Fibroblast of mammary gland (primary cell): ENCODE data around the gene SLFNL1.

ENCODE experiments used
- DNase-seq: peaks from one replicate; pipeline ENCODE4 v3.0.0-alpha.2; 2010; ENCODE audit warnings: low read depth
- H3K4me3 ChIP-seq: 2 replicates; pipeline ENCODE4 v1.5.1; 2011; ENCODE audit warnings: low read depth, mild to moderate bottlenecking, low read length, moderate library complexity; ENCODE audit not compliant: control insufficient read depth
- TF ChIP-seq, protein P1 (sequence below): conservative IDR thresholded peaks from 2 replicates; pipeline ENCODE4 v1.5.1; 2011; ENCODE audit warnings: low read depth, low read length, inconsistent platforms; ENCODE audit not compliant: control insufficient read depth, insufficient read depth

Gene SLFNL1

DNA sequence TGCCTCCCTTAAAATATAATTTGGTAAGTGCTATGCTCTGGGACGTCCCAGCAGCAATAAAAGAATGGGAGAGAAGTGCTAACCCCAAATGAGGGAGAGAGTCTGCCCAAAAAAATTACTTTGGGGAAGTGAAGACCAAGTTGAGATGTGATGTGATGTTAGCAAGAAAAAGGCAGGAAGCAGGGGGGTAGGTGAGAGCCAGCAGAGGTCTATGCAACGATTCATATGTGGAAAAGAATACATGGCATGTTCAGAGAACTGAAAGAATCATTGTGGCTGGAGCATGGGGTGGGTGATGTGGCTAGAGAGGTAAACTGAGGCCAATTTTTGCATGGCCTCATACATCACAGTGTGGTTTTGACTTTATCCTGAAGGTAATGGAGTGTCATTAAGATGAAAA lies 47.6 kb downstream of the SLFNL1 start:
- TF ChIP-seq, protein P1, sequence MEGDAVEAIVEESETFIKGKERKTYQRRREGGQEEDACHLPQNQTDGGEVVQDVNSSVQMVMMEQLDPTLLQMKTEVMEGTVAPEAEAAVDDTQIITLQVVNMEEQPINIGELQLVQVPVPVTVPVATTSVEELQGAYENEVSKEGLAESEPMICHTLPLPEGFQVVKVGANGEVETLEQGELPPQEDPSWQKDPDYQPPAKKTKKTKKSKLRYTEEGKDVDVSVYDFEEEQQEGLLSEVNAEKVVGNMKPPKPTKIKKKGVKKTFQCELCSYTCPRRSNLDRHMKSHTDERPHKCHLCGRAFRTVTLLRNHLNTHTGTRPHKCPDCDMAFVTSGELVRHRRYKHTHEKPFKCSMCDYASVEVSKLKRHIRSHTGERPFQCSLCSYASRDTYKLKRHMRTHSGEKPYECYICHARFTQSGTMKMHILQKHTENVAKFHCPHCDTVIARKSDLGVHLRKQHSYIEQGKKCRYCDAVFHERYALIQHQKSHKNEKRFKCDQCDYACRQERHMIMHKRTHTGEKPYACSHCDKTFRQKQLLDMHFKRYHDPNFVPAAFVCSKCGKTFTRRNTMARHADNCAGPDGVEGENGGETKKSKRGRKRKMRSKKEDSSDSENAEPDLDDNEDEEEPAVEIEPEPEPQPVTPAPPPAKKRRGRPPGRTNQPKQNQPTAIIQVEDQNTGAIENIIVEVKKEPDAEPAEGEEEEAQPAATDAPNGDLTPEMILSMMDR: no peak
- no peak for DNase-seq
- H3K4me3 ChIP-seq: no peak overlapping the region

DNA sequence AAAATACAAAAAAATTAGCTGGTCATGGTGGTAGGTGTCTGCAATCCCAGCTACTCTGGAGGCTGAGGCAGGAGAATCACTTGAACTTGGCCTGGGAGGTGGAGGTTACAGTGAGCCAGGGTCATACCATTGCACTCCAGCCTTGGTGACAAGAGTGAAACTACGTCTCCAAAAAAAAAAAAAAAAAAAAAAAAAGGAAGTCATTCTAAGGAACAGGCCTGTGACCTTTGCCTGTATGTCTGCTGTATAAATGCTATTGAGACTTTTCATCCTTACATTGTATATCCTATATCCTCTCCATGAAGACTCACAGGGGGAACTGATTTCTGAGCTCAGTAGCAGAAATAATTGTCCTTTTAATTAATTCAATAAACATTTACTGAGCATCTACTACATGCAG lies 49.6 kb downstream of the SLFNL1 start:
- DNase-seq: no peak
- TF ChIP-seq, protein P1: no peak
- no peak overlapping the region for H3K4me3 ChIP-seq

DNA sequence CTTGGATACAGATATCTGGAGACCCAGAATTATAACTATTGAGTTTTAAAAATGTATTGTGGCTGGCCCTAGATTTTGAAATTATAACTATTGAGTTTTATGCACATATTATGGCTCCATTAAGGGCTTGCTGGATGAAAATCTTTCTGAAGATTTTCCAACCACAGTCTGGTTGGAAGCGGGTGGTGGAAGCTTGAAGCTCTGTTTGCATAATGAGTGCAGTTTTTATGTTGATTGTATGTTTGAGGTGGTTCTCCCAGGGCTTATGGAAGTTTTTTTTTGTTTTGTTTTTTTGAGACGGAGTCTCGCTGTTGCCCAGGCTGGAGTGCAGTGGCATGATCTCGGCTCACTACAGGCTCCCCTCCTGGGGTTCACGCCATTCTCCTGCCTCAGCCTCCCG lies 52.1 kb downstream of the SLFNL1 start:
- TF ChIP-seq, protein P1: no peak
- DNase-seq: no peak
- no peak overlapping the region for H3K4me3 ChIP-seq

DNA sequence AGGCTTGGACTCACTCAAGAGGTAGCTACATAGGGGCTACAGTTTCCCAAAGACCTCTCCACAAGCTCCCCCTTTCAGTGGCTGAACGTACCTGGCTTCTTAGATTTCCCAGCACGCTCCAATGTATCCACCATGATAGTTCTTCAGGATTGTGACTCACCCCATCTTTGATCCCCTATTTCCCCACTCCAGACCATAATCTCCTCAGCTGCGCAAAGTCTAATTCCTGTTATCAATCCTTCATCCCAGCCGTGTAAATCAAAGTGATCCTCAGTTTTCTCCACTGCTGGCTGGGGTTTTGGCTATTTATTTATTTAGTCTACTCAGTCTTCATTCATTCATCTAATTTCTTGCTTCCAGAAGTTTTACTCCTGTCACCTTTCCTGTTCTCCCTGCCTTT lies 55.1 kb downstream of the SLFNL1 start:
- TF ChIP-seq, protein P1: no peak

More for the DNA sequence above, 55.1 kb downstream of the SLFNL1 start:
- DNase-seq: no peak
- no peak overlapping the region for H3K4me3 ChIP-seq
